Hematopoietic multipotent progenitor cell treated with erythropoietin and hydrocortisone succinate and interleukin-3 and kit ligand, for 4 days (in vitro differentiated cells): ENCODE measurements around the gene RIMBP3C.
"Not testable (repeated sequence)": the region's sequence is repeated elsewhere in the genome, so short reads cannot be mapped to it uniquely, and the experiment has no call there.

Source experiments
- DNase-seq: peaks from one replicate; pipeline ENCODE4 v3.0.0-alpha.2; 2015

RIMBP3C gene

DNA sequence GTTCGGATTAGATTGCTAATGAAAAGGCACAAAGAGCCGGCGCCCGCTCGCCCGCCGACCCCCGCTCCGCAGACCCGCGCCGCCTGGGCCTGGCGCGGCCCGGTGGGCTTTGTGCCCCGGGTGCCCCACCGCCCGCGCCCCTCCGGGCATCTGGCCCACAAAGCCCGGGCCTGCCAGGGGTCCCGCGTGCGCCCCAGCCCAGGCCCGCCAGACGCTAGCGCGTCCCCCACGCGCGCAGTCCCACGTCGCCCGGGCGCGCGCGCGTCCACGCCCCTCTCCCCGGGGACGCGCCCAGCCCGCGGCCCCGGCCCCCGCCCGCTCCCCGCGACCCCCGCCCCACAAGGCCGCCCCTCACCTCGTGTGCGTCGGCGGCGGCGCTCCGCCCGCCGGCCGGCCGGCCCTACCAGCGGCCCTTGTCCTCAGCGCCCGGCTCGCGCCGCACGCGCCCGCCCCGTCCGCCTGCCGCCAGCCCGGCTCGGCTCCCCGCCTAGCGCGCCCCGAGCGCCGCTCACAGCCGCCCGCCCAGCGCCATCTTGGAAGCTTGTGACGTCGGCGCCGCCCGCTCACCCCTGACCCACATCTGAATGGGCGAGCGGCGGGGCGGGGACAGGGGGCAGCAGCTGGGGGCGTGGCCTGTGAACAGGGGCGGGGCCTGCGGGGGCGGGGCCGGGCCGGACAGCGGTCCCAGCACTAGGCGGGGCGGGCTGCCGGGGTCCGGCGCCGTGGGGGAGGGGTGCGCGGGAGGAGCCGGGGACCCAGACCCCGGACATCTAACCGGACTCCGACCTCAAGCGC is 34.1 kb downstream of the RIMBP3C start:
- DNase-seq = not testable (repeated sequence)

DNA sequence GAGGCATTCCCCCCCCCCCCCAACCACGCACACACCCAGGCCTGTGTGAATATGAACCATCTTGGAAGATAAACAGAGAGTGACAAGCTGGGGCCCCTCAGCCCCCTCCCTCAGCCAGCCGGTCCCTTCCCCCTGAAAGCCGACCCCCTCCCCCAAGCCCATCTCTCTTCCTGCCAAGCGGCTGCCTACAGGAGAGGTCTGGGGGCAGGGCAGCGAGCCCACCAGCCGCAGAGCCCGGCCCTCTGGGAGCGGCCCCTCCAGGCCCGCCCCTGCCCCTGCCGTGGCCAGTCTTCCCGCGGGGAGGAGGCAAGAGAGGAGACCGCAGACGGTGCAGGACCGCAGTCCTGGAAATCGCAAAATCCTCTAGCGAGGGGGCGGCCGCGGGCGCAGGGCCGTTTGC is 34.7 kb downstream of the RIMBP3C start:
- not testable (repeated sequence) for DNase-seq

DNA sequence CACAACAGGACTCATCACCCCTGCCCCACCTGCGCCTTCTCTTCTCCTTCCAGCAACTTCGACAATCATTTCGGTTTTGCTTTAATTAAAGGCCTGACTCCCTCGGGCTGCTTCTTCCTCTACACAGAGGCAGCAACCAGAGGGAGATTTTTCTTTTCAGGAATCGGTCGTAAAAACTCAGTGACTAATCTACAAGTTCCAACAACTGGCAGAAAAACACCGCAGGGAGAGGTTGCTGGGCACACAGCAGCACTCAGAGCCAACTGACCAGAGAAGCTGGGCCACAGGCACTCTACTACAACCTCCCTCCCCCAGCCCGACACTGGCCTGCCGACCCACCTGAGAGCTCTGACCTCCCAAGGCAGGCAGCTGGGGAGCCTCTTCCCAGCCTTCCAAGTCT is 36.0 kb downstream of the RIMBP3C start:
- not testable (repeated sequence) for DNase-seq

DNA sequence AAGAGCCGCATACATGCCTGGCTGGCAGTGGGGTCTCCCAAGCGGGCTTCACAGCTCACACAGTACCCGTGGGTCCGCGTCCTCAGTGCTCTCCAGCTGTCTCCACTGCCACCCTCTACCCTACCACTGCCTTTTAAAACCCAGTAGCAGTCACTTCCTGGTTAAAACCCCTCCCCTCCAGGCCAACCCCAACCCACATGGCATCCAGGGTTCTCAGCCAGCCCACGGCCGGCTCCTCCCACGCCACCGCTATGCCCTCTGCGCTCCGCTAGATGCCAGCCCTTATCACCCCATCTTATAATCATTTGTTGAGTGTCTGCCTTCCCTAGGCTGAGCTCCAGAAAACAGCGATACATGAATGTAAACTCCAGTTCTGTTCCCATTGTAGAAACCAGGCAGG is 37.1 kb downstream of the RIMBP3C start:
- not testable (repeated sequence) for DNase-seq

DNA sequence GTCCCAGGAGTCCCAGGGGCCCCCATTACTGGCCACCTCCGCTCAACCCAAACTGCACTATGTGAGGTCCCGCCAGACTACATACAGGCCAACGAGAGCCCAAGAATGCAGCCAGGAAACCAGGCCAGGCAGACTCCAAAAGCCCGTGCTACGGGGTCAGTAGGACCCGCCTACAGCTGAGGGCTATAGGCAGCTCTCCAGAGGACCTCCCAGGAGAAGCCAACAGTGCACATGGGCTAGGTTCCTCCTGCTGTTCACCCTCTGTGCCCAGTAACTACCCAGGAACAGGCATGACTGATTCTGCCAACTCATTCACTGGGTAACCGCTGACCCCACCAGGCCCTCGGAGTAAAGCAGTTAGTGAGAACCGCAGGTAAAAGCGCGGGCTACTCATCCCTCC is 39.2 kb downstream of the RIMBP3C start:
- DNase-seq = not testable (repeated sequence)

DNA sequence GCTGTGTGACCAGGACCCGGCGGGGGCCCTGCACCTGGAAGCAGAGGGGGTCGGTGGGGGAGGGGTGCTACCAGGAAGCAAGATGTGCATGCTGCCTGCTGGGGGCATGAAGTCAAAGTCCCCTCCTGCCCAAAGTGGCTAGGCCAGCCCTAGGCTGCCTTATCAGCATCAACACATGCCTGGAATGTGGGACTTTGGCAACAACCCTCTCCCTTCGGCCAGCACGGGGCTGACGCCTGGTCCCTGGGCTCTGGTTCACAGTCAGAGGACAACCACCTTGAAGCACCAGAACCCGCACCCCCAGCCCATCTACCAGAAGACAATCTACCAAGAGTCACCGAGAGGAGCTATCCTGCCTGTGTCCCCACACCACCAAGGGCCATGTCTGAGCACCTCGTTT is 40.9 kb downstream of the RIMBP3C start:
- not testable (repeated sequence) for DNase-seq

DNA sequence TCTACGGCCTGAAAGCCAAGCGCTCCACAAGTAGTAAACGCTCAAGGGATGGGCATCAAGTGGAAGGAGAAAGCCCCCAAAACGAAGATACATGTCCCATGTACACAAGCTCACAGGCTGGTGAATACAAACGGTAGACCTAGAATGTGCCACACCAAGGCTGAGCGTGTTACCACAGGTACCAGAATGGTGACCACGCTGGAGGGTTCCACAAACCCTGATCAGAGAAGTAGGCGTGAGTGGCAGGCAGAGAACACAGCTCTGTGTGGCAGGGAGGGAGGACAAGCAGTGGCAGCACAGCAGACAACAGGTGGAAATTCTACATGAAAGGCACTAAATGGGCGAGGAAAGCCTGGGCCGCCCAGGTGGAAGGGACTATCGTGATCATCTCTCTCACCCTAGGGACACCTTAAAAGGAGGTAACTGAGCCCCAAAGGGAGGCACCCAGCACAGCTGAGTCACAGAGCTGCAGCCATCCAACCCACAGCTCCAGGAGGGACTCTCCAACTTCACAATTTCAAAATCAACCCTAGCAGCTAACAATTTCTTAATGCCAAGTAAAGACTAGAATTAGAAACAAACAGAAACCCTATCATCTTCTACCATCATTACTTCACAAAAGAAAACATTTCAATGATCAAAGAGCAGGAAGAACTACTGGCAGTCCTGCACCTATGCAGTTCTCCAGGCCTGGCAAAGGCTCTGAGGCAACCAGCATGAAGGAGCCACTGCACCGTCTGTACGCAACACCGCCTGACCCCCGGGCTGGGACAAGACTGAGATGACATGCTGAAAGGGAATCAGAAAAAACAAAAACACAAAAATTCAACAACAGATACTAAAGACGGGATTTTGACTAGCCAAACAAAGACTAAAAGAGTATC is 51.4 kb downstream of the RIMBP3C start:
- DNase-seq = not testable (repeated sequence)

DNA sequence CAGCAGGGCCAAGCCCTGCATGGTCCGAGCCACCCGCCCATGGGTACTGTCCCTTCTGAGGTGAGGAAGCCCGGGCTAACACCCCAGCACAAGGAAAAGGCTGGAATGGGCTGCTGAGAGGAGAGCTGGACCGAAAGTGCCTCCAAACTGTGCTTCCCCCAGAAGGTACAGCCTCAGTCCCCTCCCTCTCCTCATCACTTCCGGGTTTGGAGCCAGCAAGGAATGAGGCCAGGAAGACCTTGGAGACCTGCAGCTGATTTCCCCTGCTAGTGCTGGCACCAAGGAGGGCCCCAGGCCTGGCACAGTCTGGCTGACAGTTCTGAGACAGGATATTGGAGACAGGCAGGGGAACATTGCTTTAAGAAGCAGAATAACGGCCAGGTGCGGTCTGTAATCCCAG is 52.8 kb downstream of the RIMBP3C start:
- DNase-seq = not testable (repeated sequence)

DNA sequence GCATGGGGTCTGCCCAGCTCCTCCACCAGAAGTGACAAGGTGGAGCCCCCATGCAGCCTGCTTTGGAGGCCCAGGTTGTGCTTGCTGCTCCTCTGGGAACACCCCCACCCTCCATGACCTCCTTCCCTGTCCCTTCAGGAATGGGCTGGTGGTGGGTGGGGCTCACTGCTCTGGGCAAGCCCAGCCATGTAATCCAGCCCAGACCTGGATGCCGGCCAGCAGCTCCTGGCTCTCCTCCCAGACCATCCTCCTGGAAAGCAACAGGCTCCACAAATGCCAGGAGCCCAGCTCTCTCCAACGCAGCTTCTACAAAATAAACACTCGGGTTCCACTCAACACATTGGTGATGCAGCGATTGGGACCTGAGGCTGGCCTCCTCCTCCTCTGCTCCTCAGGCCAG is 53.3 kb downstream of the RIMBP3C start:
- not testable (repeated sequence) for DNase-seq
